ENCODE results near the gene BPIFB2. TPM values are rescaled to one million over a fixed set of nuclear protein-coding genes. Genes with fewer than 3 reads are reported as not detected.

Gene BPIFB2, protein sequence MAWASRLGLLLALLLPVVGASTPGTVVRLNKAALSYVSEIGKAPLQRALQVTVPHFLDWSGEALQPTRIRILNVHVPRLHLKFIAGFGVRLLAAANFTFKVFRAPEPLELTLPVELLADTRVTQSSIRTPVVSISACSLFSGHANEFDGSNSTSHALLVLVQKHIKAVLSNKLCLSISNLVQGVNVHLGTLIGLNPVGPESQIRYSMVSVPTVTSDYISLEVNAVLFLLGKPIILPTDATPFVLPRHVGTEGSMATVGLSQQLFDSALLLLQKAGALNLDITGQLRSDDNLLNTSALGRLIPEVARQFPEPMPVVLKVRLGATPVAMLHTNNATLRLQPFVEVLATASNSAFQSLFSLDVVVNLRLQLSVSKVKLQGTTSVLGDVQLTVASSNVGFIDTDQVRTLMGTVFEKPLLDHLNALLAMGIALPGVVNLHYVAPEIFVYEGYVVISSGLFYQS
- total RNA-seq (not detected), polyA plus RNA-seq (not detected)
- long read RNA-seq, donor 1, result 0 reads
- long read RNA-seq, donor 2, result 0 reads

DNA sequence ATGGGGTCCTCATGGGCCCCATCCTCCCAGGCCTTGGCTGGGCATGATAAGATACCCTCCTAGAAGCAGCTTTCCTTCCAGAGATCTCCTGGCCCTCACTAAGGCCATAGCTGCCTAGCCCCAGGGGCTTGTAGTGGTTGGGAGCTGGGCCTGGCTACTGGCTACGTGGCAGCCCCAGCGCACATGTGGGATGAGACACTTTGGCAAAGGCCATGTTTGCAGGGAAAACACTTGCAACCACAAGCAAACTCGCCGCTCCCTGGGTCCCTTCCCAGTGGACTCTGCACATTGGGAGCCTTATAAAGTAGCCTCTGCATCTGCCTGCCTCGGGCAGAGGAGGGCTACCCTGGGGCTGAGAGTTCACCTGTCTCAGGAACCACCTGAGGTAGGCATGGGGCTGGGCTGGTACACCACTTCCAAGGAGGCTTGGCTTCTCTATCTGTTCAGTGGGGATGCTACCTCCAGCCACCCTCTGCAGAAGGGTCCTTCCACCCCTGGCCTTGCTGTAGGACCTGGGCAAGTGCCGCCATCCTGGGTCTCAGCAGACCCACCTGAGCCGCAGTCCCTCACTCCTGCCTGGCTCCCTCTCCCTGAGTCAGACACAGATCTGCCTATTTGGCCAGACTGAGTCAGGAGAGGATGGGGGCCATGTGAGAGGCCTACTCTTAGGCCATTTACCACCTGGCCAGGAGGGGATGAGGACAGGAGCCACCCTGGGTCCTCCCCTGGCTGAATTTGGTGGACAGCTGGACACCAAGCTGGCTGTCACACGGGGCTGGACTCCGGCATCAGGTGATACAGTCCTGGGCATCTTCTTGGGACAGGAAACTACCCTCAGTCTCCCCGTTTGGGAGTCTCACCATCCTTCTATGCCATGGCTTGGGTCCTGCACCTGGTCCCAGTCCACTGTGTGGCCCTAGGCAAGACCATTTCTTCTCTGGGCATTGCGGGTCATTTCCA is at the start of gene BPIFB2:
BPIFB2 (plus strand) TSS at position 329 of the 960 bp plus-strand sequence. CDS start 871 bp downstream, outside the sequence.
- DNase-seq (peak in 1 of 2 donors; percentile 29), ATAC-seq (no peak)
- no peaks in the 10 kb centered on the region for H3K9me3 ChIP-seq
- no peak within 1 kb of the TSS for H3K27ac ChIP-seq
- no peaks in the 10 kb centered on the region for H3K36me3 ChIP-seq (ENCODE audit: insufficient read depth in 1 of 2, low read depth in 1 of 2)
- intact Hi-C loops (cut with DNase I), result no loop called here
- H3K4me3 ChIP-seq, result no peak within 1 kb of the TSS
- H3K27me3 ChIP-seq (ENCODE audit: insufficient read depth in 3 of 3, low read length in 2 of 3), result peaks cover 0 to 22% (median 0%) of the 10 kb centered on the region in 3 donors
- no peaks in the 10 kb centered on the region for H3K4me1 ChIP-seq
- TF ChIP-seq, protein P1, sequence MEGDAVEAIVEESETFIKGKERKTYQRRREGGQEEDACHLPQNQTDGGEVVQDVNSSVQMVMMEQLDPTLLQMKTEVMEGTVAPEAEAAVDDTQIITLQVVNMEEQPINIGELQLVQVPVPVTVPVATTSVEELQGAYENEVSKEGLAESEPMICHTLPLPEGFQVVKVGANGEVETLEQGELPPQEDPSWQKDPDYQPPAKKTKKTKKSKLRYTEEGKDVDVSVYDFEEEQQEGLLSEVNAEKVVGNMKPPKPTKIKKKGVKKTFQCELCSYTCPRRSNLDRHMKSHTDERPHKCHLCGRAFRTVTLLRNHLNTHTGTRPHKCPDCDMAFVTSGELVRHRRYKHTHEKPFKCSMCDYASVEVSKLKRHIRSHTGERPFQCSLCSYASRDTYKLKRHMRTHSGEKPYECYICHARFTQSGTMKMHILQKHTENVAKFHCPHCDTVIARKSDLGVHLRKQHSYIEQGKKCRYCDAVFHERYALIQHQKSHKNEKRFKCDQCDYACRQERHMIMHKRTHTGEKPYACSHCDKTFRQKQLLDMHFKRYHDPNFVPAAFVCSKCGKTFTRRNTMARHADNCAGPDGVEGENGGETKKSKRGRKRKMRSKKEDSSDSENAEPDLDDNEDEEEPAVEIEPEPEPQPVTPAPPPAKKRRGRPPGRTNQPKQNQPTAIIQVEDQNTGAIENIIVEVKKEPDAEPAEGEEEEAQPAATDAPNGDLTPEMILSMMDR (IDR thresholded peaks at IDR 0.05), result no peak
- 79 to 80% (median 80%) methylated on average over 11 of the region's 11 CpGs for WGBS, 3 donors

DNA sequence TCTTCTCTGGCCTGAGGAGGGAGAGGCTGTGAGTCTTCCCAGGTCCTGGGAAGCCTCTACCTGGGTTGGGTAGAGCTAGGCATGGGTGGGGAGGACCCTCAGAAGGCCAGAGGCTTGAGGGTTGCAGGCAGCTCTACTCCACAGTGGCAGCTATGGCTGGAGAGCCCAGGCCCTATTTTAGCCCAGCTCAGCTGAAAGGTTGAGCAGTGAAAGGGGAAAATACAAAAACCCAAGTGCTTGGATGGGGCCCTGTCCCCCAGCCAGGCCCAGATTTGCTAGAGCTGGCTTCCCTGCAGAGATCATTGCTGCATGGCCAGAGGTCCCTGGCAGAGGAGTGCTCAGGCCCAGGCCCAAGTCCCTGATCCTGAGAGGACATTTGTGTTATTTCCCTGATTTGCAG is 48.9 kb upstream of the BPIFB2 start:
- intact Hi-C loops (cut with DNase I), result no loop called here
- no peaks in the 10 kb centered on the region for H3K36me3 ChIP-seq (ENCODE audit: insufficient read depth in 1 of 2, low read depth in 1 of 2)
- H3K4me1 ChIP-seq, result no peaks in the 10 kb centered on the region
- H3K27me3 ChIP-seq (ENCODE audit: insufficient read depth in 3 of 3, low read length in 2 of 3), result peaks cover 0 to 7% (median 0%) of the 10 kb centered on the region in 3 donors
- no peak overlapping the region for H3K27ac ChIP-seq
- ATAC-seq, result no peak
- peaks cover 12% of the 10 kb centered on the region for H3K9me3 ChIP-seq
- TF ChIP-seq, protein P1 (IDR thresholded peaks at IDR 0.05), result no peak
- no peak overlapping the region for H3K4me3 ChIP-seq
- no peak for DNase-seq

DNA sequence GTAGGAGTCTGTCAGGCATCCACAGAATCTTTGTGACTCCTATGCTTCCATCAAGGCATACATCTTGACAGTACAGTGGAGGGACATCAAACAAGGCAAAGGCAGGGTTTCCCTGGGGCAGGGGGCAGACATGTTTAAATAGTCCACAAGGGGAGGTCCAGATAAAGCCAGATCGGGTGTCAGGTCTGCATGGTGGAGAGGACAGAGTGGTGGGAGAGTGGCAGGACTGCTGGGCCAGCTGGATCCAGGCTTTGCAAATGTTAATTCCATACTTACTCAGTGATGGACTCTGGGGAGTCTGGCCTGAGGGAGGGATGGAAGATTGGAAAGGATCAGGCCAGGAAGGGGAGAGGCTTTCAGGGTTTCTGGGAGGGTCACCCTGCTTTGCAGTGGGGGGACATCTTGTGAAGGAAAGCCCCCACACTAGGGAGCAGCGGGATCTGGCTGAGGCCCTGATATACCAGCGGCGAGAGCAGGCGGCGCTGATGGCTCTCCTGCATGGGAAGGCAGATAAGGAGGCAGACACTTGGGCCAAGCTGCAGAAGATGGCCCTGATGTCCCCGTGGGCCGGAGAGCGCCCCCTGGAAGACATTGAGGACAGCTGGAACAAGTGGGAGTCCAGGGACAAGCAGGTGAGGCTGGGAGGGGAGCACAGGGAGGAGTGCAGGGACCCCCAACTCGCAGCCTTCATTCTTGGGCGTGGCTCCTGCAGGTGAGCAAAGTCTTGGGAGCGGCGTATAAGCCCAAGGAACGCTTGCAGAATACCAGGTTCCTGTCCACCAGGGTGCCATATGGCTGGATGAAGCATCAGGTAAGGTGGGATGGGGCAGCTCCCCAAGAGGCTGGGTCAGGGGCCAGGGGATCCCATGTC is 47.9 kb upstream of the BPIFB2 start:
- TF ChIP-seq, protein P1 (IDR thresholded peaks at IDR 0.05), result no peak
- H3K27ac ChIP-seq, result no peak overlapping the region
- peaks cover 0 to 9% (median 0%) of the 10 kb centered on the region in 3 donors for H3K27me3 ChIP-seq (ENCODE audit: insufficient read depth in 3 of 3, low read length in 2 of 3)
- H3K9me3 ChIP-seq, result peaks cover 5% of the 10 kb centered on the region
- H3K36me3 ChIP-seq (ENCODE audit: insufficient read depth in 1 of 2, low read depth in 1 of 2), result no peaks in the 10 kb centered on the region
- no peaks in the 10 kb centered on the region for H3K4me1 ChIP-seq
- H3K4me3 ChIP-seq, result no peak overlapping the region
- intact Hi-C loops (cut with DNase I), result no loop called here
- 83 to 88% (median 85%) methylated on average over 14 of the region's 14 CpGs for WGBS, 3 donors
- DNase-seq (no peak), ATAC-seq (no peak)

DNA sequence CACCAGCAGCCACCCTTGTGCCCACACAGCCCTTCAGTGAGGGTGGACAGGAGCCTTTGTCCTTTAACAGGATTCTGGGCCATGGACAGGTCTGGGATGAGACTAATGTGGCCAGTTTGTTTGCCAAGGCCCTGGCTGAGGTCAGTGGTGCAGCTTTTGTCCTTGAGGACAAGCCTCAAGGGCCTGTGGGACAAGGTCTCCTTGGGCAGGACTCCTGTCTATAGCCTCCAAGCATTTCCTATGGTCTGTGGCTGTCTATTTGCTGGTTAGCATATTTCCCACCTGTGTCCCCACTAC is 47.3 kb upstream of the BPIFB2 start:
- intact Hi-C loops (cut with DNase I), result no loop called here
- DNase-seq (no peak), ATAC-seq (no peak)
- Histone ChIP-seq H3K36me3 (ENCODE audit: insufficient read depth in 1 of 2, low read depth in 1 of 2) (no peaks in the 10 kb centered on the region), H3K27ac (no peak overlapping the region), H3K4me1 (no peaks in the 10 kb centered on the region), H3K4me3 (no peak overlapping the region), H3K27me3 (ENCODE audit: insufficient read depth in 3 of 3, low read length in 2 of 3) (peaks cover 0 to 9% (median 0%) of the 10 kb centered on the region in 3 donors), H3K9me3 (peaks cover 5% of the 10 kb centered on the region)
- TF ChIP-seq, protein P1 (IDR thresholded peaks at IDR 0.05), result no peak
